Measurements from ENCODE around the gene RGN. TPM values are rescaled to one million over a fixed set of nuclear protein-coding genes. Genes with fewer than 3 reads are reported as not detected.

The RGN gene
- total and polyA plus RNA-seq, 2 donors (not counting 3 experiments of a cell fraction or from before 2014, with no cell fraction given): 0.58 to 0.73 TPM

GRCh38 chrX:47138171-47138570 is 59.9 kb downstream of the RGN start:
- Histone ChIP-seq H3K4me3 (replicated peaks in 1 of 3; ENCODE audit: insufficient read depth in 1 of 3, low read depth in 1 of 3, low read length in 3 of 3) (no peak overlapping the region), H3K36me3 (ENCODE audit: control insufficient read depth in 2 of 2, extremely low read depth in 1 of 2, insufficient read depth in 2 of 2, low read length in 2 of 2) (peaks cover 0 to 7% of the 10 kb centered on the region in 2 experiments), H3K79me2 (ENCODE audit: control insufficient read depth, insufficient read depth, low read length) (peaks cover 4% of the 10 kb centered on the region), H4K20me1 (replicated peaks; ENCODE audit: control insufficient read depth, extremely low read depth, insufficient read depth, low read length) (no peaks in the 10 kb centered on the region), H3K9me1 (replicated peaks; ENCODE audit: control insufficient read depth, extremely low read depth, insufficient read depth, low read length) (no peaks in the 10 kb centered on the region), H3K9me3 (replicated peaks; ENCODE audit: control insufficient read depth, insufficient read depth, low read length) (no peaks in the 10 kb centered on the region), H3K27ac (ENCODE audit: insufficient read depth, low read depth, low read length) (no peak overlapping the region), H3K4me1 (ENCODE audit: control insufficient read depth, extremely low read depth, insufficient read depth, low read length) (no peaks in the 10 kb centered on the region), H3K9ac (replicated peaks; ENCODE audit: extremely low read depth, insufficient read depth, low read length) (no peak overlapping the region), H3K27me3 (ENCODE audit: control insufficient read depth in 2 of 2, insufficient read depth in 2 of 2, low read length in 2 of 2) (no peaks in the 10 kb centered on the region), H3K4me2 (ENCODE audit: insufficient read depth, low read length) (no peak overlapping the region), H2AFZ (ENCODE audit: low read depth, low read length) (no peak overlapping the region)
- POLR2A ChIA-PET: no interaction called here
- CTCF ChIA-PET: no interaction called here
- no TSS peak for BruUV-seq (replicated peaks)
- dilution Hi-C loops (cut with MboI; ENCODE audit: extremely low pct_ligation_motif_present, low sequenced_read_pairs) (no loop called here), intact Hi-C loops (cut with micrococcal nuclease) (no loop called here)
- DNase-seq (ENCODE audit: low read depth, low spot score) (no peak), FAIRE-seq (no peak)
- TF ChIP-seq JUN (IDR thresholded peaks at IDR 0.05; ENCODE audit: borderline replicate concordance, insufficient read depth, insufficient read length, low read depth): no peak
- no peak for TF ChIP-seq MAX (IDR thresholded peaks at IDR 0.05; ENCODE audit: insufficient read depth, insufficient read length)
- no peak for TF ChIP-seq GATA2 (IDR thresholded peaks at IDR 0.05; ENCODE audit: insufficient read depth, insufficient read length, low read depth, low read length)
- TF ChIP-seq POLR2A (IDR thresholded peaks at IDR 0.05; ENCODE audit: low read depth, low read length): no peak
- no peak for TF ChIP-seq EZH2 (IDR thresholded peaks at IDR 0.05; ENCODE audit: borderline replicate concordance, low read depth, low read length, severe bottlenecking)
- TF ChIP-seq CTCF (IDR thresholded peaks at IDR 0.05; ENCODE audit: extremely low read depth in 1 of 2, insufficient read depth in 1 of 2, low read depth in 1 of 2, low read length in 2 of 2): no peak
- TF ChIP-seq POLR2AphosphoS5 (IDR thresholded peaks at IDR 0.05; ENCODE audit: insufficient read depth, low read depth, low read length): no peak
- no peak for TF ChIP-seq MYC (IDR thresholded peaks at IDR 0.05; ENCODE audit: low read depth, low read length)

Small RNA genes lying within 50 kb of the gene (small RNA-seq; reads per million reads assigned to genes)
- gene RNU12-2P (ENCODE audit: insufficient read depth, insufficient read length, low read depth, low replicate concordance) (0.88 reads per million), gene RNU6-1189P (ENCODE audit: insufficient read depth, insufficient read length, low read depth, low replicate concordance) (not detected)

Other genes with a start within 250 kb of the RGN start
- 18.7 and 20.5 TPM in 2 replicates for gene RP2, start 241.4 kb upstream of the RGN start, total RNA-seq
- 5.9 and 7.4 TPM in 2 replicates for gene RP2, start 241.4 kb upstream of the RGN start, polyA plus RNA-seq
- gene JADE3, start 166.0 kb upstream of the RGN start, total RNA-seq: 16.3 and 18.4 TPM in 2 replicates
- 3.7 and 4.9 TPM in 2 replicates for gene JADE3, start 166.0 kb upstream of the RGN start, polyA plus RNA-seq
- gene NDUFB11, start 66.3 kb downstream of the RGN start, total RNA-seq: 65.2 and 79.8 TPM in 2 replicates
- 88.0 and 110 TPM in 2 replicates for gene NDUFB11, start 66.3 kb downstream of the RGN start, polyA plus RNA-seq
- 49.6 and 51.5 TPM in 2 replicates for gene RBM10, start 66.8 kb downstream of the RGN start, total RNA-seq
- 37.3 and 38.2 TPM in 2 replicates for gene RBM10, start 66.8 kb downstream of the RGN start, polyA plus RNA-seq
- gene UBA1, start 115.4 kb downstream of the RGN start, total RNA-seq: 236 and 237 TPM in 2 replicates
- gene UBA1, start 115.4 kb downstream of the RGN start, polyA plus RNA-seq: 297 and 332 TPM in 2 replicates
- gene CDK16, start 140.2 kb downstream of the RGN start, total RNA-seq: 99.2 and 99.9 TPM in 2 replicates
- gene CDK16, start 140.2 kb downstream of the RGN start, polyA plus RNA-seq: 149 and 182 TPM in 2 replicates
- 34.7 and 36.4 TPM in 2 replicates for gene USP11, start 154.6 kb downstream of the RGN start, total RNA-seq
- gene USP11, start 154.6 kb downstream of the RGN start, polyA plus RNA-seq: 20.7 and 24.0 TPM in 2 replicates